ENCODE results near the gene DIP2C. TPM values are rescaled to one million over a fixed set of nuclear protein-coding genes. Genes with fewer than 3 reads are reported as not detected.

DIP2C gene
- polyA plus RNA-seq, 1 of the 3 experiments (the other 2 are of a cell fraction): 8.7 TPM

DNA sequence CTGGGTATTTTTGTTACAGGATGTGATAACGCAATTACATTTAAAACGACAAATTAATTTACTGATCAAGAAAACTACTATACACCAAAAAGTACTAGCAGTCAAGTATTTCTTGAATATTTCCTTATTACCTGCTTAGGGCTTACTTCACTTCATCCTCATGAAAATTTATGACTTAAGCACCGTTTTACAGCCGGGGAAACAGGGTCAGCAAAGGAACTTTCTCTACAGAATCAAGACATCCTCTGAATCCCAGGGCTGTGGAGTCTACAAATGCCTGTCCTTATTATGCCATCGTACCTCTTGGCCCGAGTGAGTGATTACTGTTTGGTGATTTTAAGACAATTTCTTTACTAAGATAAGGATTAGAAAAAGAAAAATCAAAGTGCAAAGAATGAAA lies 305.9 kb downstream of the DIP2C start:
- ChIA-PET POLR2A (no interaction called here), CTCF (no interaction called here)
- Histone ChIP-seq H2AFZ (ENCODE audit: low read depth) (no peak overlapping the region), H3F3A (replicated peaks; ENCODE audit: insufficient read depth) (peaks cover 2% of the 10 kb centered on the region), H3K27ac (ENCODE audit: low read depth in 2 of 2, low read length in 1 of 2) (no peak overlapping the region), H3K4me3 (ENCODE audit: low read depth in 2 of 2, low read length in 1 of 2) (no peak overlapping the region), H3K9ac (no peak overlapping the region), H3K4me1 (ENCODE audit: control insufficient read depth in 1 of 2, insufficient read depth in 2 of 2, low read depth in 1 of 2, low read length in 1 of 2) (no peaks in the 10 kb centered on the region), H3K79me2 (ENCODE audit: insufficient read depth) (no peaks in the 10 kb centered on the region), H3K27me3 (ENCODE audit: insufficient read depth) (no peaks in the 10 kb centered on the region), H3K36me3 (replicated peaks in 1 of 2; ENCODE audit: control insufficient read depth in 1 of 2, insufficient read depth in 2 of 2, low read length in 1 of 2) (peaks cover 23 to 52% of the 10 kb centered on the region in 2 experiments), H4K20me1 (ENCODE audit: insufficient read depth) (no peaks in the 10 kb centered on the region), H3K4me2 (no peak overlapping the region), H3K9me2 (no peaks in the 10 kb centered on the region), H3K9me3 (no peaks in the 10 kb centered on the region)
- no peak for DNase-seq
- WGBS (ENCODE audit: low lambda C conversion rate): 97% methylated on average over 6 of the region's 6 CpGs
- TF ChIP-seq GABPA (IDR thresholded peaks at IDR 0.05; ENCODE audit: low read depth) (no peak), FOXJ3 (CRISPR knock-in tag; IDR thresholded peaks at IDR 0.05) (no peak), MXI1 (IDR thresholded peaks at IDR 0.05; ENCODE audit: low read depth, low read length) (no peak)

DNA sequence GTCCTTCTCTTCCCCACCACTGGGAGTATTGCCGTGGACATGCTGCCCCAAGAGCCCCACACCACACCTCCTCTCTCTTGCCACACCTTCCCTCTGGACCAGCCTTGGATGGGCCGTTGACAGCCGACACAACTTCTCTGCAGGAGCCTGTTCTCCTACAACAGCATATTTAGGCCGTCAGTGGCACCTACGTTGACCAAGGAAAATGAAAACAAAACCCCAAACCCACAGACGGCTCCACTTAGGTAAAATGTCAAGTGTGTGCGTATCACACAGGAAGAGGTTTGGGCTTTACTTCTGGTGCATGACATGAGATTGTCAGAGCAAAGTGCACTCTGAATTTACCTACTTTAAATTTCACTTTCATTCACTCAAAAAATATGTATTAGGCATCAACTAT lies 307.7 kb downstream of the DIP2C start:
- DNase-seq: no peak
- Histone ChIP-seq H3K4me1 (ENCODE audit: control insufficient read depth in 1 of 2, insufficient read depth in 2 of 2, low read depth in 1 of 2, low read length in 1 of 2) (no peaks in the 10 kb centered on the region), H4K20me1 (ENCODE audit: insufficient read depth) (no peaks in the 10 kb centered on the region), H3K9me2 (no peaks in the 10 kb centered on the region), H3K4me3 (ENCODE audit: low read depth in 2 of 2, low read length in 1 of 2) (no peak overlapping the region), H3K27ac (ENCODE audit: low read depth in 2 of 2, low read length in 1 of 2) (no peak overlapping the region), H3K4me2 (no peak overlapping the region), H3K9ac (no peak overlapping the region), H3K9me3 (no peaks in the 10 kb centered on the region), H3K27me3 (ENCODE audit: insufficient read depth) (no peaks in the 10 kb centered on the region), H3K36me3 (replicated peaks in 1 of 2; ENCODE audit: control insufficient read depth in 1 of 2, insufficient read depth in 2 of 2, low read length in 1 of 2) (peaks cover 23 to 48% of the 10 kb centered on the region in 2 experiments), H3F3A (replicated peaks; ENCODE audit: insufficient read depth) (peaks cover 3% of the 10 kb centered on the region), H3K79me2 (ENCODE audit: insufficient read depth) (no peaks in the 10 kb centered on the region), H2AFZ (ENCODE audit: low read depth) (no peak overlapping the region)
- no peak for TF ChIP-seq NRF1 (IDR thresholded peaks at IDR 0.05; ENCODE audit: low read depth, low read length)
- TF ChIP-seq, protein P1, sequence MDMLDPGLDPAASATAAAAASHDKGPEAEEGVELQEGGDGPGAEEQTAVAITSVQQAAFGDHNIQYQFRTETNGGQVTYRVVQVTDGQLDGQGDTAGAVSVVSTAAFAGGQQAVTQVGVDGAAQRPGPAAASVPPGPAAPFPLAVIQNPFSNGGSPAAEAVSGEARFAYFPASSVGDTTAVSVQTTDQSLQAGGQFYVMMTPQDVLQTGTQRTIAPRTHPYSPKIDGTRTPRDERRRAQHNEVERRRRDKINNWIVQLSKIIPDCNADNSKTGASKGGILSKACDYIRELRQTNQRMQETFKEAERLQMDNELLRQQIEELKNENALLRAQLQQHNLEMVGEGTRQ (IDR thresholded peaks at IDR 0.05; ENCODE audit: borderline replicate concordance, low read depth, low read length): no peak
- no peak for TF ChIP-seq CHD2 (IDR thresholded peaks at IDR 0.05; ENCODE audit: low read length, partially characterized antibody)
- TF ChIP-seq MXI1 (IDR thresholded peaks at IDR 0.05; ENCODE audit: low read depth, low read length): no peak
- no peak for TF ChIP-seq JUND (IDR thresholded peaks at IDR 0.05)
- TF ChIP-seq MEF2A (IDR thresholded peaks at IDR 0.05; ENCODE audit: borderline replicate concordance, low read depth): no peak
- TF ChIP-seq TCF12 (IDR thresholded peaks at IDR 0.05): no peak
- TF ChIP-seq SIN3A (IDR thresholded peaks at IDR 0.05; ENCODE audit: borderline replicate concordance, low read depth, low read length): no peak
- TF ChIP-seq, protein P2, sequence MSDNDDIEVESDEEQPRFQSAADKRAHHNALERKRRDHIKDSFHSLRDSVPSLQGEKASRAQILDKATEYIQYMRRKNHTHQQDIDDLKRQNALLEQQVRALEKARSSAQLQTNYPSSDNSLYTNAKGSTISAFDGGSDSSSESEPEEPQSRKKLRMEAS (IDR thresholded peaks at IDR 0.05; ENCODE audit: low read depth): no peak
- no peak for TF ChIP-seq EP300 (IDR thresholded peaks at IDR 0.05; ENCODE audit: borderline replicate concordance in 1 of 2, low read depth in 1 of 2, low read length in 1 of 2)
- no peak for TF ChIP-seq FOXM1 (IDR thresholded peaks at IDR 0.05; ENCODE audit: low read depth)
- no peak for TF ChIP-seq FOXJ3 (CRISPR knock-in tag; IDR thresholded peaks at IDR 0.05)
- TF ChIP-seq RFX5 (IDR thresholded peaks at IDR 0.05; ENCODE audit: low read length): no peak
- POLR2A ChIA-PET: no interaction called here
- CTCF ChIA-PET: no interaction called here
- 98% methylated on average over 7 of the region's 7 CpGs for WGBS (ENCODE audit: low lambda C conversion rate)
